WI38 (cell line): ENCODE data around the gene MEGF10.
"Not testable (repeated sequence)": the region's sequence is repeated elsewhere in the genome, so short reads cannot be mapped to it uniquely, and the experiment has no call there.

Source experiments
- H3K4me3 ChIP-seq: 2 replicates; pipeline ENCODE4 v1.5.1; 2011; ENCODE audit warnings: low read depth, mild to moderate bottlenecking, control low read depth, low read length
- TF ChIP-seq, protein P1 (sequence below): IDR thresholded peaks from 2 replicates; pipeline ENCODE4 v1.5.1; 2012; ENCODE audit warnings: low read depth, mild to moderate bottlenecking, control low read depth, low read length

The MEGF10 gene

DNA sequence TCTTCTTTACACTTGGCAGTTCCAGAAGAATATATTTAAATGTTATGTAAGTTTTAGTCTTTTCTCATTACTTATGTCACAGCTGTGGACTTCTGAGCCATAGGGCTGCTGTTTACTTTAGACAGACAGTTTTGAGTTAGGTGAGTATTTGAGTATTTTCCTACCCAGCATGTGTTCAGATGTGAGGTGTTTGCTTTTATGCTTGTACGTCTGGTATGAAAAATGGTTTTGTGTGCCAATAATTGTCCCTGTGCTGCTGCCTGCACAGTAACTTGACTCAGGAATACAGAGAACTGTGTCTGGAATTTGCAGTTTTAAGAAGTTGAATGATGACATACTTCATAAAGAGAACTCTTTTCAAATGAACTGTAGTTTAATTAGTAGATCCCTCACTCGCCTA is 20.8 kb downstream of the MEGF10 start:
- H3K4me3 ChIP-seq, result no peak overlapping the region

DNA sequence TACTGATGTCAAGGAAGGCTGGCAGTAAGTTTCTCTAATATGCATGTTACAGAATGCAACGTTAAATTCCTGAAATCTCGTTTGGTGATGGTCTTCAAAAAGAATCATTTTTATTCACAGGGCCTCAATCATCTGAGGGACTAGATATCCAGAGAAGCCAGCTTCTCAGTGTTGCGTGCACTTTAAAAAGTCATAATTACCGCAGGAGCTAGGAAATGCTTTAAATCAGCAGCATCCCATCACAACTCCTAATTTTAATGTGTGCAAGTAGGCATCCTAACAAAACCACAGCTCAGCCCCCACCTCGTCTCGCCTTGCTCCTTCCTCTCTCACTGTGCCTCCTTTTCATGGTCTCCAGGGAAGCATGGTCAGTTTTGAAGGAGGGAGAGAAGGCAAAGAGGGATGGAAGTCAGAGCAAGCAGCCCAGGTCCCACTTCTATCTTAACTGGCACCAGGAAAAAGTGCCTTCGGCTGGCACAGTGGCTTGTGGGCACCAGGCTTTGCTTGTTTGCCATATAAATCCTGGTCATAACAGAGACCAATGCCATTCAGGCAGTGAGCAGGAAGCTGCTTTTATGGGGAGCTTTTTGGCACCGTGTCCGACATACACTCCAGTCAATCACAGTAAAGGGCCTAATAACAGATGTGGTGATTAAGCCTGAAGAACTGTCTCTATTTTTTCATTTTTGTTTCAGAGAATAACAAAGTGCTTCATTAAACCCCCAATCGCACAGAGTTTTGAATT is 21.4 kb downstream of the MEGF10 start:
- TF ChIP-seq, protein P1, sequence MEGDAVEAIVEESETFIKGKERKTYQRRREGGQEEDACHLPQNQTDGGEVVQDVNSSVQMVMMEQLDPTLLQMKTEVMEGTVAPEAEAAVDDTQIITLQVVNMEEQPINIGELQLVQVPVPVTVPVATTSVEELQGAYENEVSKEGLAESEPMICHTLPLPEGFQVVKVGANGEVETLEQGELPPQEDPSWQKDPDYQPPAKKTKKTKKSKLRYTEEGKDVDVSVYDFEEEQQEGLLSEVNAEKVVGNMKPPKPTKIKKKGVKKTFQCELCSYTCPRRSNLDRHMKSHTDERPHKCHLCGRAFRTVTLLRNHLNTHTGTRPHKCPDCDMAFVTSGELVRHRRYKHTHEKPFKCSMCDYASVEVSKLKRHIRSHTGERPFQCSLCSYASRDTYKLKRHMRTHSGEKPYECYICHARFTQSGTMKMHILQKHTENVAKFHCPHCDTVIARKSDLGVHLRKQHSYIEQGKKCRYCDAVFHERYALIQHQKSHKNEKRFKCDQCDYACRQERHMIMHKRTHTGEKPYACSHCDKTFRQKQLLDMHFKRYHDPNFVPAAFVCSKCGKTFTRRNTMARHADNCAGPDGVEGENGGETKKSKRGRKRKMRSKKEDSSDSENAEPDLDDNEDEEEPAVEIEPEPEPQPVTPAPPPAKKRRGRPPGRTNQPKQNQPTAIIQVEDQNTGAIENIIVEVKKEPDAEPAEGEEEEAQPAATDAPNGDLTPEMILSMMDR, result no peak

More for the DNA sequence above, 20.8 kb downstream of the MEGF10 start:
- TF ChIP-seq, protein P1, result no peak

DNA sequence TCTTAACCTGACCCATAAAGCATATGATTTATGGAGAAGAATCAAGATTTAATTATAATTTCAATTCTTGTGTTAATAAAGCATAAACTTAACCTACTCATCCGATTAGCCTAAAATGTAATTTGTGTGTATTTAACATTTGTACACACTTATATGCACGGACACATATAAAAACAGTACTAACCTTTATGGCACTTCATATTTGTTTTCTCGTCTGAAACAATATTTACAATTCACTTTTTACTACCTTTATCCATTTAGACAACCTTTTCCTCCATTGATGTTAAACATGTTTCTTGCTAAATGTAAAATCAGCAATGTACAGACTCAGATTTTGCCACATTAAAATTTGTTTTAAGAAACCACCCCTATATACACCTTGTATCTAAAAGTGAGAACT is 22.8 kb downstream of the MEGF10 start:
- TF ChIP-seq, protein P1, result no peak
- H3K4me3 ChIP-seq, result no peak overlapping the region

More for the DNA sequence above, 21.4 kb downstream of the MEGF10 start:
- H3K4me3 ChIP-seq, result no peak overlapping the region

DNA sequence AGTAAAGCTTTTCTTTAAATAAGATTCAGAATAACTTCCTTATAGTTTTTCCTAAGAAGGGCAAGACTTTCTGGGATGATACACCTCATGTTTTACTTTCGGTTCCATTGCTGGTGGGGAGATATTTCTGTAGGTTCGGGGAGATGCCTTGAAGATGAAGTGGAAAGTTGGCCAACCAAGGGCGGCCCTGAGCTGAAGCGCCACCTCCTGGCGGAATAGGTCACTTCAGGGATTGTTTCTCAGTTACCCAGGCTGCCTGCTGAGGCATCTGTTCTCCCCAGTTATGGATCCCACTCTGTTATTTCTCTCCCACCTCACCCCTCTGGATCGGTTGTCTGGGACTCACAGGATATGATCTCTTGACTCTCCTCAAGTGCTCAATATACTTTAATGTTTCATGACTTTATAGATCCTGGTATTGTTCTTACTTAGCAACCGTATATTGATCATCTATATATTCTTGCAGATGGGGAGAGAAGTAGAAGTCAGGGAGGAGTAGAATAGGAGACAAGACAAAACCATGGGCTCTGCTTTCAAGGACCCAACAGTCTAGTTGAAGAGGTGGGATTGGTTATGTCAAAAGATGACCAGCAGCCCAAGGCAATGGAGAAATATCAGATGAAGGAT is 23.4 kb downstream of the MEGF10 start:
- no peak overlapping the region for H3K4me3 ChIP-seq
- TF ChIP-seq, protein P1, result peak; percentile 74

DNA sequence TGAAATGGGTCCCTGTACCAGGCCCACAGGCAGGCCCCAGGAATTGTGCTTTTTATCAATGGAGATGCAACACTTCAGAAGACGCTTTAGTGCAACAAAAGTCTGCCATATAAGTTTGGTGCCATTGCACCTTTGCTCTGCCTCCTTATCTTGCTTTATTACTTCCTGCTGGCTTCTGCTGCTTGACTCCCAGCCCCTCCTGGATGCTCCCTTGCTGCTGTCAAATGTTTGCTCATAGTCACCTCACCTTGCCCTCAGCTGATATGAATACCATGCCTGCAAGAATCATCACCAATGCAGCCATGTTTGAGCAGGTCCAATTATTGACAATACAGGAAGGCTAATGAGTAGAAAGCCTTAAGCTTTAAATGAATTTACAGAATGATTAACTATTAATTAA is 25.4 kb downstream of the MEGF10 start:
- TF ChIP-seq, protein P1, result no peak
- no peak overlapping the region for H3K4me3 ChIP-seq

DNA sequence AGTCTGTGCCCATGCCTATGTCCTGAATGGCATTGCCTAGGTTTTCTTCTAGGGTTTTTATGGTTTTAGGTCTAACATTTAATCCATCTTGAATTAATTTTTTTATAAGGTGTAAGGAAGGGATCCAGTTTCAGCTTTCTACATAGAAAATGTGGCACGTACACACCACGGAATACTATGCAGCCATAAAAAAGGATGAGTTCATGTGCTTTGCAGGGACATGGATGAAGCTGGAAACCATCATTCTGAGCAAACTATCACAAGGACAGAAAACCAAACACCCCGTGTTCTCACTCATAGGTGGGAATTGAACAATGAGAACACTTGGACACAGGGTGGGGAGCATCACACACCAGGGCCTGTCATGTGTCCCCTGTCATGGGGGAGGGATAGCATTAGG is 26.8 kb downstream of the MEGF10 start:
- not testable (repeated sequence) for H3K4me3 ChIP-seq

DNA sequence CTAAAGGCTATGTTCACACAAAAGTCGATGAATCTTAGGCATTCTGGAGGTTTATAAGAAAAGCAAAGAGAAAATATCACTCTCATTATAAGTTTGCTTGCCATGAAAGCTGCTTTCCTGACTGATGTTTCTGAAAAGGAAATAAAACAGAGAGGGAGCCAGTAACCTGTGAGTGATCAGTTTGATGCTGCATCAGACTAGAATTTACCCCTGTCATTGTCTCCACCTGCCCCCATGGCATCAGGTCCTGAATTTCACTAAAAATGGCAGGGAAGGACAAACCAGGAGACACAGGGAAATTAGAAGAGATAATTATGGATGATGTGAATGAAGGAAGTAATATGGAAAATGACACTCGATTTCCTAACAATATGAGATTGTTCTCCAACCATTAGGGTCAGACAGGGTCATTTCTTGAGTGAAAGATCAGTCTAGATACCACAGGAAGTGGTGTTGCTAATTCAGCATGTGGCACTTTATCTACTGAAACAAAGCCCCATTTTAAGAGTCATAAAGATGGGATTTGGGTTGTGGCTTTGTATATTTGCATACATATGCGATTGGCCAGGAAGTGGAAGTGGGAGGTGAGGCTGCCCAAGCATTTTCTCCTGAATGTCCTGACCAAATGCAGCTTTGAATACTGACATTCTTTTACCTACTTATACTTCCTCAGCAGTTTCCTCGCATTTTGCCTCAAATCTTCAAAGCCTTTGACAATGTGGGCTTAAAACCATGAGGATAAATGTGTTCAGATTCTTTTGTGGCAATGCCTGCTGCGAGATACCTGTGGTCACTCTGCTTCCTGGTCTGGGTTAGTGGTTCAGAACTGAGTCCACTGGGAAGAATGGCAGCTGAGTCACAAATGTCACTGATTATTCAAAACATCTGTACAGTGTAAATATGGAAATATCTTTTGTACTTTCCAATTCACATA is 29.7 kb downstream of the MEGF10 start:
- TF ChIP-seq, protein P1, result no peak
- no peak overlapping the region for H3K4me3 ChIP-seq
